ENCODE results near the gene BST2.

The BST2 gene

DNA sequence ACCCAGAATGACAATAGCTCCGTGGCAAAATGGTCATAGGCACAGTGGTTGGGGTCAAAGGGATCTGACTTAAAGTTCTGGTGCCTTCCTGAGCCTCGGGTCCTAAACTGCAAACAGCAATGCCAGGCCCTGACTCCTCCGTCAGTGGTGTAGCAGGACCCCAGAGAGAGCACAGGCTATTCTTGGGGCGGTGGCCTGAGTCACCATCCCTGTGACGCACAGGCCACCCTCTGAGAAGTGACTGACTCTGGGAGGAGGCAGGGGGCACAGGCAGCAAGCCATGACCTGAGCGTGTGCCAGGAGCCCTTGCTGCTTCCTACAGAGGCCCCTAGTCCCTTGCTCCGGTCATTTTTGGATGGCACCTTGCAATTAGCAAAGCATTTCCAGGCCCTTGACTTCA lies 47.0 kb downstream of the BST2 start:
- no peaks in the 10 kb centered on the region for H3K9me3 ChIP-seq (ENCODE audit: severe bottlenecking)
- H3K4me3 ChIP-seq (ENCODE audit: severe bottlenecking): no peak overlapping the region
- no peaks in the 10 kb centered on the region for H3K36me3 ChIP-seq (ENCODE audit: low read depth)
- H3K27me3 ChIP-seq (ENCODE audit: insufficient read depth, poor library complexity, severe bottlenecking): no peaks in the 10 kb centered on the region
- H3K4me1 ChIP-seq (ENCODE audit: insufficient read depth, poor library complexity, severe bottlenecking): no peaks in the 10 kb centered on the region
- ATAC-seq (ENCODE audit: low read depth) (no peak), DNase-seq (ENCODE audit: low spot score) (no peak)
- H3K27ac ChIP-seq (ENCODE audit: poor library complexity, severe bottlenecking): no peak overlapping the region
- TF ChIP-seq, protein P1, sequence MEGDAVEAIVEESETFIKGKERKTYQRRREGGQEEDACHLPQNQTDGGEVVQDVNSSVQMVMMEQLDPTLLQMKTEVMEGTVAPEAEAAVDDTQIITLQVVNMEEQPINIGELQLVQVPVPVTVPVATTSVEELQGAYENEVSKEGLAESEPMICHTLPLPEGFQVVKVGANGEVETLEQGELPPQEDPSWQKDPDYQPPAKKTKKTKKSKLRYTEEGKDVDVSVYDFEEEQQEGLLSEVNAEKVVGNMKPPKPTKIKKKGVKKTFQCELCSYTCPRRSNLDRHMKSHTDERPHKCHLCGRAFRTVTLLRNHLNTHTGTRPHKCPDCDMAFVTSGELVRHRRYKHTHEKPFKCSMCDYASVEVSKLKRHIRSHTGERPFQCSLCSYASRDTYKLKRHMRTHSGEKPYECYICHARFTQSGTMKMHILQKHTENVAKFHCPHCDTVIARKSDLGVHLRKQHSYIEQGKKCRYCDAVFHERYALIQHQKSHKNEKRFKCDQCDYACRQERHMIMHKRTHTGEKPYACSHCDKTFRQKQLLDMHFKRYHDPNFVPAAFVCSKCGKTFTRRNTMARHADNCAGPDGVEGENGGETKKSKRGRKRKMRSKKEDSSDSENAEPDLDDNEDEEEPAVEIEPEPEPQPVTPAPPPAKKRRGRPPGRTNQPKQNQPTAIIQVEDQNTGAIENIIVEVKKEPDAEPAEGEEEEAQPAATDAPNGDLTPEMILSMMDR (IDR thresholded peaks at IDR 0.05; ENCODE audit: poor library complexity, severe bottlenecking): no peak

DNA sequence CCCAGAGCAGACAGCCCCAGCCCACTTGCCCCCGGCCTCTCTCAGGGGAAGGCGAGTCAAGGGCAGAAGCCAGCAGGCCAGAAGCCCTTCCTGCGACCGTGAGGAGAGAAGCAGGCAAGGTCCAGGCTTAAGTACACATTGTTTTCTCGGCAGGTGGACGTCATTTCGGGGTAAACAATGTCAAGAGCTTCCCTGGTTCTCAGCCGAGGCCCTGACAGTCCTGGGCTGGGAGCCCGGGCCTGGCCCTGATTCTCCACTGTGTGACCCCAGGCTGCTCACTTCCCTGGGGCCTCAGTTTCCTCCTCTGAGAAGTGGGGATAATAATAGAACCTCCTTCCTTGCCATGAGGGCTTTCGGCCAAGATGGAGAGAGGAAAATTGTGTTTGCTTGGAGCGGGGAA lies 47.7 kb downstream of the BST2 start:
- Histone ChIP-seq H3K27ac (ENCODE audit: poor library complexity, severe bottlenecking) (no peak overlapping the region), H3K4me1 (ENCODE audit: insufficient read depth, poor library complexity, severe bottlenecking) (no peaks in the 10 kb centered on the region), H3K27me3 (ENCODE audit: insufficient read depth, poor library complexity, severe bottlenecking) (no peaks in the 10 kb centered on the region), H3K36me3 (ENCODE audit: low read depth) (no peaks in the 10 kb centered on the region), H3K9me3 (ENCODE audit: severe bottlenecking) (no peaks in the 10 kb centered on the region), H3K4me3 (ENCODE audit: severe bottlenecking) (no peak overlapping the region)
- TF ChIP-seq, protein P1 (IDR thresholded peaks at IDR 0.05; ENCODE audit: poor library complexity, severe bottlenecking): no peak
- no peak for ATAC-seq (ENCODE audit: low read depth)
- no peak for DNase-seq (ENCODE audit: low spot score)

DNA sequence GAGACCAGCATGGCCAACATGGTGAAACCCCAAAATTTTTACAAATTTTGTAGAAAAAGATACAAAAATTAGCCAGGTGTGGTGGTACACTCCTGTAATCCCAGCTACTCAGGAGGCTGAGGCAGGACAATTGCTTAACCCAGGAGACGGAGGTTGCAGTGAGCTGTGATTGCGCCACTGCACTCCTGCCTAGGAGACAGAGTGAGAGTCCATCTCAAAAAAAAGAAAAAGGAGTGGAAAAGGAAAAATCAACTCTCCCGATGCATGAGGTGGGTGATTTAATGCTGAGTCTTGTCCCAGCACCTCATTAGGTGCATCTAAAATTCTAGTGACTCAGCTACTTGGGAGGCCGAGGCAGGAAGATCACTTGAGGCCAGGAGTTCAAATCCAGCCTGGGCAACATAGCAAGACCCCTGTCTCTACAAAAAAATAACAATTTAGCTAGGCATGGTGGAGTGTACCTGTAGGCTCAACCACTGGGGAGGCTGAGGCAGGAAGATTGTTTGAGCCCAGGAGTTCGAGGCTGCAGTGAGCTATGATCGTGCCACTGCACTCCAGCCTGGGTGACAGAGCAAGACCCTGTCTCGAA lies 48.3 kb downstream of the BST2 start:
- H3K4me3 ChIP-seq (ENCODE audit: severe bottlenecking): no peak overlapping the region
- H3K27me3 ChIP-seq (ENCODE audit: insufficient read depth, poor library complexity, severe bottlenecking): no peaks in the 10 kb centered on the region
- H3K4me1 ChIP-seq (ENCODE audit: insufficient read depth, poor library complexity, severe bottlenecking): no peaks in the 10 kb centered on the region
- TF ChIP-seq, protein P1 (IDR thresholded peaks at IDR 0.05; ENCODE audit: poor library complexity, severe bottlenecking): no peak
- no peaks in the 10 kb centered on the region for H3K36me3 ChIP-seq (ENCODE audit: low read depth)
- H3K27ac ChIP-seq (ENCODE audit: poor library complexity, severe bottlenecking): no peak overlapping the region
- ATAC-seq (ENCODE audit: low read depth) (no peak), DNase-seq (ENCODE audit: low spot score) (no peak)
- H3K9me3 ChIP-seq (ENCODE audit: severe bottlenecking): no peaks in the 10 kb centered on the region

DNA sequence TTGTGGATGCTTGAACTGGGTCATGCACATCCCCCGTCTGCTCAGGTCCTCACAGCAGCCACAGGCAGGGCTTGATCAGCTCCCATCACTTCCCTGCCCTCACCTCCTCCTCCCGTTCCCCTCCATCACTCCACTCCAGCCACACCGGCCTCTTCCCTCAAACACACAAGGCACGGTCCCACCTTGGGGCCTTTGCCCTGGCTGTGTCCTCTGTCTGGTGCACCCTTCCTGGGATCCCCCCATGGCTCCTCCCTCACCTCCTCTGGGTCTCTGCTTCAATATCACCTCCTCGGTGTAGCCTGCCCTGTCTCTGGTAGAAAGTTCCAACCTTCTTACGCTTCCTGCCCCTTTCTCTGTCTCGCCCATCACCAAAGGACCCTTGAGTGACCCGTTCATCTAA lies 52.0 kb downstream of the BST2 start:
- H3K4me3 ChIP-seq (ENCODE audit: severe bottlenecking): no peak overlapping the region
- no peaks in the 10 kb centered on the region for H3K9me3 ChIP-seq (ENCODE audit: severe bottlenecking)
- H3K4me1 ChIP-seq (ENCODE audit: insufficient read depth, poor library complexity, severe bottlenecking): no peaks in the 10 kb centered on the region
- DNase-seq (ENCODE audit: low spot score): no peak
- H3K27me3 ChIP-seq (ENCODE audit: insufficient read depth, poor library complexity, severe bottlenecking): no peaks in the 10 kb centered on the region
- TF ChIP-seq, protein P1 (IDR thresholded peaks at IDR 0.05; ENCODE audit: poor library complexity, severe bottlenecking): no peak
- no peak overlapping the region for H3K27ac ChIP-seq (ENCODE audit: poor library complexity, severe bottlenecking)
- no peaks in the 10 kb centered on the region for H3K36me3 ChIP-seq (ENCODE audit: low read depth)
- ATAC-seq (ENCODE audit: low read depth): no peak

Data from RWPE2 (cell line).